ENCODE results near the gene USF1.

DNA sequence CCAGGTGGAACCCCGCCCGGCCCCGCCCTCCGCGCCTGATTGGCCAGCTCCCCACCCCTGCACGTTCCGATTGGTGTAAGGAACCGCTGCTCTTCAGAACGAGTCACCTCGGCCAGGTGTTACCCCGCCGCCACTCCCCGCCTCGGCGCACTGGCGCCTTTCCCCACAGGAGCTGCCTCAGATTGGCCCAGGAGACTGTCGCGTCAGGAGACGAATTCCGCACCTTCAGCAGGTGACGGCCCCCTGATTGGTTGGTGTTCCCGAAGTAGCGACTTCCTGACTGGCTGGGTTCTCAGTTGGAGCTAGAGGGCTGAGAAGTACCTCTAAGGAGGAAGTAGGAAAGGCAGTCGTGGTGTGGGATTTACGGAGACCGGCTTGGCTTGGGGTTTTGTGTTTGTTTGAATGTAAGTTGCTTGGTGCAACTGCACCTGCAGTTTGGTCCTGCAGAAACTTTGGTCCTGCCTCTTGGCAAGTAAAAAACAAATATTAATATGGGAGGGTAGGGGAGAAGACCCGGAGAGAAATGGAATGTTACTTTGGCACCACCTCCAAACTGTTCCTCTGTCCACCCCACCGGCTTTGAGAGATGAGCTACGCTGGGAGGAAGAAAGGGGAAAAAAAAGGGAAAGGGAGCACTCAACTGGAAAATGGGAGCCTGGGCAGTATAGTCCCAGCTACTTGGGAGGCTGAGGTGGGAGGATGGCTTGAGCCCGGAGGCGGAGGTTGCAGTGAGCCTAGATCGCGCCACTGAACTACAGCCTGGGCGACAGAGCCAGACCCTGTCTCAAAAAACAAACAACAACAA is 24.4 kb downstream of the USF1 start:
- TF ChIP-seq, protein P1, sequence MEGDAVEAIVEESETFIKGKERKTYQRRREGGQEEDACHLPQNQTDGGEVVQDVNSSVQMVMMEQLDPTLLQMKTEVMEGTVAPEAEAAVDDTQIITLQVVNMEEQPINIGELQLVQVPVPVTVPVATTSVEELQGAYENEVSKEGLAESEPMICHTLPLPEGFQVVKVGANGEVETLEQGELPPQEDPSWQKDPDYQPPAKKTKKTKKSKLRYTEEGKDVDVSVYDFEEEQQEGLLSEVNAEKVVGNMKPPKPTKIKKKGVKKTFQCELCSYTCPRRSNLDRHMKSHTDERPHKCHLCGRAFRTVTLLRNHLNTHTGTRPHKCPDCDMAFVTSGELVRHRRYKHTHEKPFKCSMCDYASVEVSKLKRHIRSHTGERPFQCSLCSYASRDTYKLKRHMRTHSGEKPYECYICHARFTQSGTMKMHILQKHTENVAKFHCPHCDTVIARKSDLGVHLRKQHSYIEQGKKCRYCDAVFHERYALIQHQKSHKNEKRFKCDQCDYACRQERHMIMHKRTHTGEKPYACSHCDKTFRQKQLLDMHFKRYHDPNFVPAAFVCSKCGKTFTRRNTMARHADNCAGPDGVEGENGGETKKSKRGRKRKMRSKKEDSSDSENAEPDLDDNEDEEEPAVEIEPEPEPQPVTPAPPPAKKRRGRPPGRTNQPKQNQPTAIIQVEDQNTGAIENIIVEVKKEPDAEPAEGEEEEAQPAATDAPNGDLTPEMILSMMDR (IDR thresholded peaks at IDR 0.05): peak in 1 of 7 experiments; percentile 3
- peak; percentile 77 to 99 (median 98) for TF ChIP-seq POLR2A (IDR thresholded peaks at IDR 0.05)
